Erythroblast (primary cell): ENCODE data around the gene LIN7A.

Source experiments
- GATA1 ChIP-seq: IDR thresholded peaks from 2 replicates; pipeline ENCODE4 v1.6.1; 2011; ENCODE audit warnings: low read depth, mild to moderate bottlenecking, control low read depth, low read length, moderate library complexity
- POLR2A ChIP-seq: IDR thresholded peaks from 2 replicates; pipeline ENCODE4 v1.6.1; 2011; ENCODE audit warnings: mild to moderate bottlenecking, low read length

DNA sequence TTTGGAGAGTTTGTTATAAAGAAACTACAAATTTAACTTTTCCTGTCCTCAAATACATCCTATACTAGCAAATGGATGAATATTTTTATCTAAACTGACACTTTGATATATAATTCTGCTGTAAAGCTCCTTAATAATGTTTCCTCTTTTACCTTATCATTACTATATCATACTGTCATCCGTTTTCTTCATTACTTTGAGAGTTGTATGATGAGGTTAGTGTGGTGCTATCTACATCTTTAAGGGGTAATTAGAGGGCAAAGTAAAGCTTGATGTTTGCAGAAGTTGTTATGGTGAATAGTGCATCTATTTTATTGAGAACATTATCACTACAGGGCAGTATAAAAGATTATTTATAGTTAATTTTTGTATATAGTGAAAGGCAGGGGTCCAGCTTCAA, 36.1 kb downstream of the LIN7A start:
- TF ChIP-seq POLR2A (no peak), GATA1 (no peak)
